A673 (cell line): ENCODE measurements around the gene KLHL35. TPM values are rescaled to one million over a fixed set of nuclear protein-coding genes. Genes with fewer than 3 reads are reported as not detected.

Source experiments
- BruUV-seq: library from RNA; stranded (reverse); fragments of 400-500 nt; replicated peaks from 2 replicates; lab custom pipeline; 2021; lab: Mats Ljungman, UMichigan
- CTCF ChIA-PET: fragments of 300-600 bp; sonication (Branson Sonifier 250); formaldehyde crosslinking; loops from one replicate; lab custom pipeline; 2022; ENCODE audit warnings: antibody characterized with exemption; lab: Charles Lee
- POLR2A ChIA-PET: fragments of 300-600 bp; sonication (Branson Sonifier 250); formaldehyde crosslinking; loops from one replicate; lab custom pipeline; 2022; ENCODE audit warnings: antibody characterized with exemption; ENCODE audit not compliant: low non-redundant PET; lab: Charles Lee
- DNase-seq: peaks from one replicate; pipeline ENCODE4 v3.0.0-alpha.2; 2015; ENCODE audit warnings: low spot score
- H3K27ac ChIP-seq: fragments of 200-600 bp; sonication (generic); 2 replicates; pipeline ENCODE4 v1.5.1; 2016; ENCODE audit warnings: mixed run types, low read depth, mild to moderate bottlenecking, mixed read lengths, antibody characterized with exemption, low read length; ENCODE audit not compliant: poor library complexity, severe bottlenecking
- H3K27me3 ChIP-seq: fragments of 200-600 bp; sonication (generic); replicated peaks from 2 replicates; pipeline ENCODE4 v1.6.1; 2017; ENCODE audit warnings: mixed run types, low read depth, mild to moderate bottlenecking, mixed read lengths, antibody characterized with exemption, low read length; ENCODE audit not compliant: insufficient read depth, poor library complexity
- H3K36me3 ChIP-seq: fragments of 200-600 bp; sonication (generic); 2 replicates; pipeline ENCODE4 v1.6.1; 2016; ENCODE audit warnings: mixed run types, mild to moderate bottlenecking, mixed read lengths, antibody characterized with exemption, low read length; ENCODE audit not compliant: insufficient read depth, poor library complexity, severe bottlenecking
- H3K4me1 ChIP-seq: fragments of 200-600 bp; sonication (generic); 2 replicates; pipeline ENCODE4 v1.6.1; 2017; ENCODE audit warnings: mixed run types, mild to moderate bottlenecking, mixed read lengths, antibody characterized with exemption, low read length; ENCODE audit not compliant: insufficient read depth, poor library complexity, severe bottlenecking
- H3K4me3 ChIP-seq: fragments of 200-600 bp; sonication (generic); 2 replicates; pipeline ENCODE4 v1.5.1; 2016; ENCODE audit warnings: low read depth, mixed run types, mild to moderate bottlenecking, mixed read lengths, low read length; ENCODE audit not compliant: poor library complexity, severe bottlenecking
- H3K9me3 ChIP-seq: fragments of 200-600 bp; sonication (generic); 2 replicates; pipeline ENCODE4 v1.6.1; 2016; ENCODE audit warnings: mixed run types, low read depth, mild to moderate bottlenecking, mixed read lengths, antibody characterized with exemption, low read length; ENCODE audit not compliant: poor library complexity, severe bottlenecking
- CTCF ChIP-seq: fragments of 300-800, 200-600 bp; sonication (generic); conservative IDR thresholded peaks from 2 replicates; pipeline ENCODE4 v1.5.1; 2017; ENCODE audit warnings: low read depth, mild to moderate bottlenecking, antibody characterized with exemption, low read length, moderate library complexity, mixed read lengths
- EZH2 ChIP-seq: fragments of 200-600 bp; sonication (generic); IDR thresholded peaks from 2 replicates; pipeline ENCODE4 v1.6.1; 2017; ENCODE audit warnings: borderline replicate concordance, low read depth, mild to moderate bottlenecking, mixed read lengths, antibody characterized with exemption, low read length; ENCODE audit not compliant: poor library complexity, severe bottlenecking
- intact Hi-C: fragments of 100-400 bp; cut with micrococcal nuclease; formaldehyde crosslinking; loops from one replicate; pipeline ENCODE4 v1.10.0; 2022; ENCODE audit not compliant: unreplicated experiment
- total RNA-seq: library from RNA; stranded (reverse); gene quantifications from 2 replicates; pipeline ENCODE4 v1.2.3, GENCODE V29; 2021

The KLHL35 gene
- total RNA-seq, 1 experiment from 2014 or later: 0.88 TPM

DNA sequence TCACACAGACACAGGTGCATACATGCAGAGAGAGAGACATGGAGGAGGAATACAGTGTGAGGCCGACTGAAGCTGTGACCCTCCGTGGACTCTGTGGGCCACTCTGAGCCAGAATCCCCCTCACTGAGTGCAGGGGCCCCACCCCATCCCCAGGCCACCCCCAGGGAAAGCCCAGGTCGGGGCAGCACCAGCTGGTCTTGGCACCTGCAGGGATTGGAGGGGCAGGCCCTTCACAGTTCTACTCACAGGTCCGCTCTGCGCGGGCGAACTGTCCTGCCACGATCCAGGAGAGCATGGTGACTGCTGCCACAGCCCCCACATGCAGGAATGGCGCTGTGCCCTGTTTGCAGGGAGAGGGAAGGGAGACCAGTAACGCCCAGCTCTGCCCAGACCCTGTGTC is 16.3 kb upstream of the KLHL35 start:
- CTCF ChIA-PET: no interaction called here
- intact Hi-C loops: no loop called here
- no peaks in the 10 kb centered on the region for H3K4me1 ChIP-seq

DNA sequence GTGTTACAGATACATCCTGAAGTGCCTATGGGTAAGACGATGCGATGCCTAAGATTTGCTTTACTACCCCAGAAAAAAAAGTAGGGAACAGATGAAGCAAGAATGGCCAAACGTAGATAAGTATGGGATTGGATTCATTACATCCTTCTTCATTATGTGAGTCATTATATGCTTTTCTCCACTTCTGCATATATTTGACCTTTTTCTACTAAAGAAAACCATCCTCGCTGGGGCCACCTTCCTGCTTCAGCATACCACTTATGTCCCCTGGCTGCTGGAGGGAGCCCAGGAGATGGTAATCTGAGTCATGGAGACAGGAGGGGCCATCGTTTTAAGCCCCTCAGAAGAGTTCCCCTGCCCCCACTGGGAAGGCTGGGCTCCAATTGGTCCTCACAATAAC is 14.4 kb upstream of the KLHL35 start:
- BruUV-seq: no TSS peak
- no peaks in the 10 kb centered on the region for H3K36me3 ChIP-seq
- ChIA-PET POLR2A (no interaction called here), CTCF (no interaction called here)
- intact Hi-C loops: no loop called here
- no peak for DNase-seq
- no peaks in the 10 kb centered on the region for H3K9me3 ChIP-seq
- no peak overlapping the region for H3K4me3 ChIP-seq
- TF ChIP-seq CTCF (no peak), EZH2 (no peak)
- H3K27me3 ChIP-seq: no peaks in the 10 kb centered on the region
- no peak overlapping the region for H3K27ac ChIP-seq
- no peaks in the 10 kb centered on the region for H3K4me1 ChIP-seq

More for the DNA sequence above, 16.3 kb upstream of the KLHL35 start:
- no peak overlapping the region for H3K27ac ChIP-seq
- no peaks in the 10 kb centered on the region for H3K36me3 ChIP-seq
- no peaks in the 10 kb centered on the region for H3K9me3 ChIP-seq
- H3K27me3 ChIP-seq: no peaks in the 10 kb centered on the region
- DNase-seq: no peak
- H3K4me3 ChIP-seq: no peak overlapping the region
- no TSS peak for BruUV-seq
- POLR2A ChIA-PET: no interaction called here
- TF ChIP-seq EZH2 (no peak), CTCF (no peak)

DNA sequence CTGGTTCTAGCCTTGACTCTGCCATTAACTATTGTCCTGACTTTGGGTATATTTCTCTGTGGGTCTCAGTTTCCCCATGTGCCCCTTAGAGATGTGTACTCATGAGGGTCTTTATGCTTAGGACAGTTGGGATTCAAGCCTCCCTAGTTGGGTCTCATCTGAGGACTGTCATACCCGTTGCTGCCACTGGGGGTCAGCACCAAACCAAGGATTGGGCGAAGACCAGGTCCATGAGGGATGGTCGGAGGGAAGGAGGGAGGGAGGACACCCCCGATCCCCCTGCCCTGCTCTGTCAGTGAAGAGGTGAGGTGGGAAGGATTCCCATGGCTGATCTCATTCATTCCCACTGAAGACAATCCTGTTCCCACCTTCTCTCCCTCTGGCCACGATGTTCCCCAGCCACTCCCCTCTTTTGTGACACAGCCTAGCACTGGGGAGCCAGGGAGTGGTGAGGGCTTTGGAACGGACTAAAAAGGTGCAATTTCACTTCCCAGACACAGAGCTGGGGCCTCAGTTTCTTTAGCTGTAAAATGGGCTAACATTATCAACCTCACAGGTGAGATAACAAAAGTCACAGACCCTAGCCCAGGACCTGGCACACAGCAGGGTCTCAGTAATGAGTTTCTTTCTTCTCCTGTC is 12.4 kb upstream of the KLHL35 start:
- no peaks in the 10 kb centered on the region for H3K9me3 ChIP-seq
- intact Hi-C loops: loop anchor here (1.0 kb wide), 1 partner anchor 87 kb away; no protein-coding TSS in a partner anchor
- no peak overlapping the region for H3K4me3 ChIP-seq
- ChIA-PET CTCF (interaction anchor here (0.6 to 1.1 kb wide), 3 partner anchors 55 to 85 kb away, joined by 3 to 7 read pairs (median 3); partner anchors contain the start of gene GDPD5), POLR2A (interaction anchor here (0.6 kb wide), 1 partner anchor 117 kb away, joined by 4 read pairs; the partner anchor contains the start of gene SERPINH1)
- no peak overlapping the region for H3K27ac ChIP-seq
- no peaks in the 10 kb centered on the region for H3K27me3 ChIP-seq
- peak; percentile 76 for DNase-seq
- no peak for TF ChIP-seq EZH2
- TF ChIP-seq CTCF: peak; percentile 97
- no TSS peak for BruUV-seq
- no peaks in the 10 kb centered on the region for H3K4me1 ChIP-seq
- H3K36me3 ChIP-seq: no peaks in the 10 kb centered on the region
